MM.1S (cell line): ENCODE data around the gene VSNL1.

Source experiments
- EZH2 ChIP-seq: fragments of 300-600 bp; sonication (generic); optimal IDR thresholded peaks from 2 replicates; pipeline ENCODE3; 2017; ENCODE audit warnings: low read depth, mild to moderate bottlenecking, antibody characterized with exemption, low read length, mixed read lengths
- TF ChIP-seq, protein P1 (sequence below): fragments of 300-600 bp; sonication (generic); IDR thresholded peaks from 2 replicates; pipeline ENCODE4 v1.5.1; 2016; ENCODE audit warnings: antibody characterized with exemption, low read length, mixed read lengths

DNA sequence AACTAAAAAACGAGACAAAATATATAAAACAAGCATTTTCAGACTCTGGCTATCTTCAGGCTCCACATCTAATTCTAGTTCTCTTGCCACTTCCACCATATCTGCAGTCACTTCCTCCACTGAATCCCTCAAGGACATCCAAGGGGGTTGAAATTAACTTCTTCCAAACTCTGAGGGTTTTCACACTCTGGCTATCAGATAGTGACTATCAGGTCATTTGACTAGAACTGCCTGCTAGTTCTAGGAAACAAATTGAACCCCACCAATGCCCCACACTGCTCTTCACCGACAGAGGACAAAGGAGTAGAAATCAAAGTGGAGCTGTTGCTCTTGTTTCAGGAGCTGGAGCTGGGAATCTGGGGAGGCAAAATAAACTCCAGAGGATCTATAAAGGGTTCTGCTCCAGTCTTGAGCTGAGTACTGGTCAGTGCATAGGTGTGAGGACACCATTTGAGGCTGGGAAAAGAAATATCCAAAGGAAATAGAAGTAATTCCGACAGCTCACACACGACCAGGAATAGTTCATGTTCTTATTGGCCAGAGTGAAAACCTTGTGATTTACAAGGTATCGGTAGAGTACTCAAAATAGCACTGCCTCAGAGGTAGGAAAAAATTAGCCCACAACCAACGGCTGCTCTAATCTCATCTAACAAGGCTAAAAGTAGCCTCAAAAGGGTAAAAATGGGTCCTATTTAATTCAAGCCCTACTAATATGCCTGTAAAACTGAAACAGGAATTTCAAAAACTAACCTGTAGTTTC lies 141.8 kb downstream of the VSNL1 start:
- TF ChIP-seq, protein P1, sequence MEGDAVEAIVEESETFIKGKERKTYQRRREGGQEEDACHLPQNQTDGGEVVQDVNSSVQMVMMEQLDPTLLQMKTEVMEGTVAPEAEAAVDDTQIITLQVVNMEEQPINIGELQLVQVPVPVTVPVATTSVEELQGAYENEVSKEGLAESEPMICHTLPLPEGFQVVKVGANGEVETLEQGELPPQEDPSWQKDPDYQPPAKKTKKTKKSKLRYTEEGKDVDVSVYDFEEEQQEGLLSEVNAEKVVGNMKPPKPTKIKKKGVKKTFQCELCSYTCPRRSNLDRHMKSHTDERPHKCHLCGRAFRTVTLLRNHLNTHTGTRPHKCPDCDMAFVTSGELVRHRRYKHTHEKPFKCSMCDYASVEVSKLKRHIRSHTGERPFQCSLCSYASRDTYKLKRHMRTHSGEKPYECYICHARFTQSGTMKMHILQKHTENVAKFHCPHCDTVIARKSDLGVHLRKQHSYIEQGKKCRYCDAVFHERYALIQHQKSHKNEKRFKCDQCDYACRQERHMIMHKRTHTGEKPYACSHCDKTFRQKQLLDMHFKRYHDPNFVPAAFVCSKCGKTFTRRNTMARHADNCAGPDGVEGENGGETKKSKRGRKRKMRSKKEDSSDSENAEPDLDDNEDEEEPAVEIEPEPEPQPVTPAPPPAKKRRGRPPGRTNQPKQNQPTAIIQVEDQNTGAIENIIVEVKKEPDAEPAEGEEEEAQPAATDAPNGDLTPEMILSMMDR = no peak
- TF ChIP-seq EZH2 = no peak
